SK-N-SH (cell line): ENCODE data around the gene ZNF133. TPM values are rescaled to one million over a fixed set of nuclear protein-coding genes. Genes with fewer than 3 reads are reported as not detected.

ENCODE experiments used
- CTCF ChIA-PET: fragments of 300-600, 350-600 bp; formaldehyde crosslinking; extraction: SDS; loops from one replicate; lab custom pipeline; 2021; lab: Yijun Ruan, JAX
- POLR2A ChIA-PET: fragments of 350-600 bp; sonication (Branson Sonifier 250); formaldehyde crosslinking; extraction: SDS; loops from one replicate; lab custom pipeline; 2020; ENCODE audit warnings: antibody characterized with exemption, inconsistent platforms; lab: Yijun Ruan, JAX
- DNase-seq: peaks from one replicate; pipeline ENCODE4 v3.0.0; 2012
- H2AFZ ChIP-seq: fragments of 200-600 bp; sonication (generic); 2 replicates; pipeline ENCODE4 v1.8.1; 2016; ENCODE audit warnings: antibody characterized with exemption, mild to moderate bottlenecking, low read depth
- H3F3A ChIP-seq: fragments of 200-600 bp; sonication (generic); replicated peaks from 2 replicates; pipeline ENCODE3; 2016; ENCODE audit warnings: antibody characterized with exemption, mild to moderate bottlenecking; ENCODE audit not compliant: insufficient read depth
- H3K27ac ChIP-seq, 2 experiments: fragments of 200-500 bp in 1 of 2; fragments of 200-600 bp in 1 of 2; sonication (Bioruptor generic) in 1 of 2; sonication (generic), shearing (Covaris generic) in 1 of 2; 2 replicates each; pipeline versions ENCODE4 v1.5.1 to v1.6.1; 2014 to 2016; ENCODE audit warnings: low read depth in 2 of 2, inconsistent platforms in 1 of 2, low read length in 1 of 2, mild to moderate bottlenecking in 1 of 2, mixed read lengths in 1 of 2
- H3K27me3 ChIP-seq: fragments of 200-600 bp; sonication (generic), shearing (Covaris generic); 2 replicates; pipeline ENCODE4 v1.6.1; 2016; ENCODE audit warnings: mixed run types; ENCODE audit not compliant: insufficient read depth
- H3K36me3 ChIP-seq, 2 experiments: fragments of 200-500 bp in 1 of 2; fragments of 200-600 bp in 1 of 2; sonication (Bioruptor generic) in 1 of 2; sonication (generic) in 1 of 2; replicated peaks in 1 of 2; 2 replicates each; pipeline versions ENCODE3 to v1.5.1; 2014 to 2016; ENCODE audit warnings: low read length in 1 of 2, mild to moderate bottlenecking in 1 of 2; ENCODE audit not compliant: insufficient read depth in 2 of 2, control insufficient read depth in 1 of 2
- H3K4me1 ChIP-seq, 2 experiments: fragments of 200-500 bp in 1 of 2; fragments of 200-600 bp in 1 of 2; sonication (Bioruptor generic) in 1 of 2; sonication (generic), shearing (Covaris generic) in 1 of 2; 2 replicates each; pipeline versions ENCODE4 v1.5.1 to v1.6.1; 2014 to 2016; ENCODE audit warnings: low read depth in 1 of 2, low read length in 1 of 2, mixed run types in 1 of 2; ENCODE audit not compliant: insufficient read depth in 2 of 2, control insufficient read depth in 1 of 2
- H3K4me2 ChIP-seq: fragments of 200-600 bp; sonication (generic), shearing (Covaris generic); 2 replicates; pipeline ENCODE4 v1.6.1; 2017; ENCODE audit warnings: mixed run types
- H3K4me3 ChIP-seq, 2 experiments: fragments of 200-500 bp in 1 of 2; fragments of 200-600 bp in 1 of 2; sonication (Bioruptor generic) in 1 of 2; sonication (generic), shearing (Covaris generic) in 1 of 2; 2 replicates each; pipeline versions ENCODE4 v1.5.1 to v1.8.1; 2014 to 2016; ENCODE audit warnings: low read depth in 2 of 2, inconsistent platforms in 1 of 2, low read length in 1 of 2, mild to moderate bottlenecking in 1 of 2, mixed read lengths in 1 of 2, moderate library complexity in 1 of 2
- H3K79me2 ChIP-seq: fragments of 200-600 bp; sonication (generic); 2 replicates; pipeline ENCODE4 v1.8.1; 2017; ENCODE audit warnings: mild to moderate bottlenecking; ENCODE audit not compliant: insufficient read depth
- H3K9ac ChIP-seq: fragments of 200-600 bp; sonication (generic); 2 replicates; pipeline ENCODE4 v1.6.1; 2017; ENCODE audit warnings: mixed run types
- H3K9me2 ChIP-seq: fragments of 200-600 bp; sonication (generic); 2 replicates; pipeline ENCODE4 v1.6.1; 2017; ENCODE audit warnings: mixed run types
- H3K9me3 ChIP-seq: fragments of 200-600 bp; sonication (generic); 2 replicates; pipeline ENCODE4 v1.6.1; 2017; ENCODE audit warnings: mixed run types, mild to moderate bottlenecking, moderate library complexity
- H4K20me1 ChIP-seq: fragments of 200-600 bp; sonication (generic); 2 replicates; pipeline ENCODE4 v1.6.1; 2017; ENCODE audit warnings: mild to moderate bottlenecking, mixed run types; ENCODE audit not compliant: insufficient read depth
- CTCF ChIP-seq: fragments of 200-600 bp; sonication (generic); IDR thresholded peaks from 2 replicates; pipeline ENCODE4 v1.6.1; 2017; ENCODE audit warnings: antibody characterized with exemption, mild to moderate bottlenecking, moderate library complexity
- ELF1 ChIP-seq: IDR thresholded peaks from 2 replicates; pipeline ENCODE4 v1.4.0; 2012
- EZH2phosphoT487 ChIP-seq: fragments of 200-600 bp; sonication (generic); IDR thresholded peaks from 2 replicates; pipeline ENCODE4 v1.6.1; 2017; ENCODE audit warnings: low read depth, mixed run types, mild to moderate bottlenecking, antibody characterized with exemption, moderate library complexity, borderline replicate concordance
- FOSL2 ChIP-seq: IDR thresholded peaks from 2 replicates; pipeline ENCODE4 v1.4.0; 2012; ENCODE audit warnings: low read depth, mild to moderate bottlenecking, moderate library complexity, borderline replicate concordance
- FOXJ3 ChIP-seq: sonication (generic); formaldehyde crosslinking; IDR thresholded peaks from 2 replicates; pipeline ENCODE4 v1.5.1; 2020; ENCODE audit warnings: mild to moderate bottlenecking, missing genetic modification reagents
- GABPA ChIP-seq: IDR thresholded peaks from 2 replicates; pipeline ENCODE4 v1.4.0; 2012; ENCODE audit warnings: low read depth, mild to moderate bottlenecking
- IRF3 ChIP-seq: fragments of 150-350 bp; IDR thresholded peaks from 2 replicates; pipeline ENCODE4 v1.6.1; 2016; ENCODE audit warnings: mild to moderate bottlenecking, low read depth, low read length
- JUND ChIP-seq: IDR thresholded peaks from 2 replicates; pipeline ENCODE4 v1.4.0; 2012
- MAX ChIP-seq: IDR thresholded peaks from 2 replicates; pipeline ENCODE4 v1.4.0; 2012; ENCODE audit warnings: low read depth
- MEF2A ChIP-seq: IDR thresholded peaks from 2 replicates; pipeline ENCODE4 v1.4.0; 2012; ENCODE audit warnings: low read depth, borderline replicate concordance
- NRF1 ChIP-seq: IDR thresholded peaks from 2 replicates; pipeline ENCODE4 v1.6.1; 2012; ENCODE audit warnings: low read depth, mild to moderate bottlenecking, low read length
- PBX3 ChIP-seq: IDR thresholded peaks from 2 replicates; pipeline ENCODE4; 2012
- POLR2AphosphoS5 ChIP-seq: IDR thresholded peaks from 2 replicates; pipeline ENCODE4 v1.6.1; 2012; ENCODE audit warnings: low read depth, low read length
- RCOR1 ChIP-seq: fragments of 150-350 bp; IDR thresholded peaks from 2 replicates; pipeline ENCODE4 v1.6.1; 2017; ENCODE audit warnings: antibody characterized with exemption, low read length
- REST ChIP-seq: IDR thresholded peaks from 2 replicates; pipeline ENCODE4 v1.6.1; 2012; ENCODE audit warnings: mild to moderate bottlenecking, low read depth, low read length, moderate library complexity
- SMC3 ChIP-seq: IDR thresholded peaks from 2 replicates; pipeline ENCODE4 v1.6.1; 2012; ENCODE audit warnings: low read depth, low read length, improper control_type of control experiment
- TAF1 ChIP-seq: IDR thresholded peaks from 2 replicates; pipeline ENCODE4 v1.6.1; 2012; ENCODE audit warnings: low read depth, mild to moderate bottlenecking, low read length, moderate library complexity, borderline replicate concordance
- USF2 ChIP-seq: fragments of 150-350 bp; IDR thresholded peaks from 2 replicates; pipeline ENCODE4 v1.6.1; 2017; ENCODE audit warnings: antibody characterized with exemption, low read length, low read depth, borderline replicate concordance
- YY1 ChIP-seq: IDR thresholded peaks from 2 replicates; pipeline ENCODE4 v1.4.0; 2012; ENCODE audit warnings: low read depth, mild to moderate bottlenecking
- WGBS: methylation state at CpG from one replicate; pipeline ENCODE4 v1.1.6; 2017; ENCODE audit warnings: low lambda C conversion rate; 5-methylcytosine and 5-hydroxymethylcytosine counted together
- polyA plus RNA-seq, 3 experiments: library from polyadenylated mRNA; depleted of rRNA; stranded (reverse); fragments of >200 nt; gene quantifications; 2 replicates each; pipeline ENCODE4 v1.2.3, GENCODE V29; 2012

Gene ZNF133
- polyA plus RNA-seq, 1 of the 3 experiments (the other 2 are of a cell fraction) = 15.5 TPM

- no peak overlapping the region for H3K4me3 ChIP-seq
- H2AFZ ChIP-seq = no peak overlapping the region
- H3K9ac ChIP-seq = no peak overlapping the region
- H3K36me3 ChIP-seq = no peaks in the 10 kb centered on the region
- 0 out of 2 replicates have a peak, but pooled peaks cover 7% of the 10 kb centered on the region for H3K27me3 ChIP-seq
- DNase-seq = no peak
- no peaks in the 10 kb centered on the region for H3K9me3 ChIP-seq
- no peaks in the 10 kb centered on the region for H3K4me1 ChIP-seq
- H3K9me2 ChIP-seq = no peaks in the 10 kb centered on the region
- H3F3A ChIP-seq = no peaks in the 10 kb centered on the region
- no peak overlapping the region for H3K27ac ChIP-seq
- ChIA-PET POLR2A (no interaction called here), CTCF (no interaction called here)
- H3K4me2 ChIP-seq = no peak overlapping the region
- TF ChIP-seq GABPA (no peak), USF2 (no peak), MAX (no peak), EZH2phosphoT487 (no peak), CTCF (no peak), REST (no peak), RCOR1 (no peak), IRF3 (no peak), FOXJ3 (CRISPR knock-in tag) (no peak), JUND (no peak), PBX3 (no peak), ELF1 (no peak), YY1 (no peak), POLR2AphosphoS5 (no peak), NRF1 (no peak), FOSL2 (no peak), TAF1 (no peak), SMC3 (no peak), MEF2A (no peak)
- TF ChIP-seq, all 33 proteins: peak for 0
- Histone ChIP-seq H3K79me2 (no peaks in the 10 kb centered on the region), H4K20me1 (no peaks in the 10 kb centered on the region)
- 54% methylated on average over 1 of the region's 1 CpG for WGBS
Observed at GRCh38 chr20:18359854-18360253, 71.5 kb downstream of the ZNF133 start.
